GM19099 (cell line): Measurements from ENCODE around the gene PRRT1B.
A peak's percentile ranks its signal among the peaks of the same experiment; 100 is the strongest.

ENCODE experiments used
- POLR2A ChIP-seq: IDR thresholded peaks from 3 replicates; pipeline ENCODE4 v1.6.1; 2011; ENCODE audit warnings: low read depth; ENCODE audit not compliant: insufficient read length; ENCODE audit errors: extremely low read depth

Gene PRRT1B

GRCh38 chr9:131520503-131520902 lies 24.8 kb upstream of the PRRT1B start:
- no peak for TF ChIP-seq POLR2A

- no peak for TF ChIP-seq POLR2A
These were observed 24.1 kb upstream of the PRRT1B start for GRCh38 chr9:131521203-131521602.

- no peak for TF ChIP-seq POLR2A
These were observed 23.5 kb upstream of the PRRT1B start for GRCh38 chr9:131521822-131522221.

- TF ChIP-seq POLR2A, result peak; percentile 13
These were observed 22.9 kb upstream of the PRRT1B start for GRCh38 chr9:131522257-131523085.

GRCh38 chr9:131523086-131523388 lies 22.3 kb upstream of the PRRT1B start:
- TF ChIP-seq POLR2A, result no peak

GRCh38 chr9:131523451-131524435 lies 21.6 kb upstream of the PRRT1B start:
- no peak for TF ChIP-seq POLR2A

- TF ChIP-seq POLR2A, result no peak
These were observed 20.5 kb upstream of the PRRT1B start for GRCh38 chr9:131524665-131525315.

- no peak for TF ChIP-seq POLR2A
These were observed 19.4 kb upstream of the PRRT1B start for GRCh38 chr9:131525643-131526565.

- no peak for TF ChIP-seq POLR2A
These were observed 17.1 kb upstream of the PRRT1B start for GRCh38 chr9:131528186-131528585.

- no peak for TF ChIP-seq POLR2A
These were observed 16.3 kb upstream of the PRRT1B start for GRCh38 chr9:131528886-131529505.

GRCh38 chr9:131529597-131530545 lies 15.5 kb upstream of the PRRT1B start:
- TF ChIP-seq POLR2A, result no peak

GRCh38 chr9:131530546-131530919 lies 14.8 kb upstream of the PRRT1B start:
- TF ChIP-seq POLR2A, result no peak

GRCh38 chr9:131530920-131531832 lies 14.1 kb upstream of the PRRT1B start, which contains the start of gene UCK1:
TSS of gene UCK1 (minus strand) at chr9:131531263. CDS start at chr9:131531174, 89 bp downstream.
- TF ChIP-seq POLR2A, result peak; percentile 63
